Activated naive CD4-positive, alpha-beta T cell treated with anti-CD3 and anti-CD28 coated beads, Interleukin-2, amount 50 U/mL, for 16 hours (primary cell): ENCODE results near the gene ALDH1L2.
A peak's percentile ranks its signal among the peaks of the same experiment; 100 is the strongest.

ENCODE experiments used
- DNase-seq: peaks from one replicate; pipeline ENCODE4 v3.0.0-alpha.2; 2020

ALDH1L2 gene

DNA sequence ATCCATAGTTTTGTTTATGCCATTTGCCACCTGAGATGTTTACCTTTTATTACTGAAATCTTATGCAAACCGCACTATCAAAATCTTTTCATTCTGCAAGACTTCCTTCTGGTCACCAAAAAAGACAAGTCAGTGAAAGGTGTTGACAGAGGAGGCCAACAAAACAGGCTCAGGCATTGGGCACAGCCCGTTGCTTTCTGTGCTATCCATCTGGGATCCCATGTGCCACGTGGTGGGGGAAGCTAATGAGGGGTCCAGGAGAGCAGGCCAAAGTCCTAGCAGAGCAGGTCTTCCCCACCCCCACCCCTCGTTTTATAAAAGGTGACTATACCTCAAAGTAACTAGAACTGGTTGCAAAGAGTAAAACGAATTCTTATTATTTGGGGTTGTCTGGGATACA lies 1.2 kb downstream of the ALDH1L2 start:
- DNase-seq = no peak

DNA sequence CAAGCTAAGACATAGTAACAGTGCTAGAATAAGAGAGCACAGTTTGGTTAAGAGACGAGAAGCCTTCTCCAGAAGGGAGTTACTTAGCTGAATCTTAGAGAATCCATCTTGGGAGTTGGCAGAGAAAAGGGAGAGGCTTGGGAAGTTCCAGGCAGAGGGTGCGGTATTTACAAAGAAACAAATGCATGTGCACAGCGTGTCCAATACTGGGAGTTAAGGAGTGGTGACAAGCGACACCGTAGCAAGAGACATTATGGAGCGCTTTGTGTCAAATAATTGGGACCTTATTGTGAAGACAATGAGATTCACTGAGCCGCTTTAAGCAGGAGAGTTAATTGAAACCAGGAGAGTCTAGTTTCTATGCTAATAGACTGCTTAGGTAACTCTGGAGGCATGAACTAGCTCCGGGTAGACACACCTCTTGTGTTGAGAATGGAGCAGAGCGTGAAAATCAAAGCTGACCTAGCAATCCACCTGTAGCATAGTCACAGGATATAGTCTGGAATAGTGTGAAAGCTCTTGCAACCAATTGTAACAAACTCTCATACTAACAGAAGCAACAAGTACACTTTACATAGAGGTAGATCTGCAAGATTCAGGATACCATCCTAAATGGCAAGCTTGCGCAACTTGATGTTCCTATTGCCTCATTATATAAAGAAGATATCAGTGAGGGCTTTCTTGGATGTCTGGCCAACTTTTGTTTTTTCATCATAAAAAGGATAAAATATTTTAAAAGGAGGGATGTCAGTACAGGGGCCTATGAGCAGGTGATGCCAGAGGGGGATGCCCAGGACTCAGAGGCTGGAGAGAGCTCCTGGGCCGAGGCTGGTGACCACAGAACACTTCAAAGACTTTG lies 5.3 kb downstream of the ALDH1L2 start:
- DNase-seq = no peak

DNA sequence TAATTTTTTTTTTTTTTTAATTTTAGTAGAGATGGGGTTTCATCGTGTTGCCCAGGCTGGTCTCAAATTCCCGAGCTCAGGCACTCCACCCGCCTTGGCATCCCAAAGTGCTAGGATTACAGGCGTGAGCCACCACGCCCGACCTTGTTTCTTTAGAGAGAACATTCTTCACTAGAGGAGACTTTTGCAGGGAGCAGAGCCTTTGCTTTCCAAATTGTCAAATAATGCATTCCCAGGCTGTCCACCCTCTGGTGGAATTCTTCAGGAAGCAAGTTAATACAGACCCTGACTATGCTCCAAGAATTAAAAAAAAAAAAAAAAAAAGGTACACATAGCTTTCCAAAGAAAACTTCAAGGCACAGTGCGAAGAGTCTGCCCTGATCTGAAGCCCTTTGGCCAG lies 6.8 kb downstream of the ALDH1L2 start:
- DNase-seq = no peak

DNA sequence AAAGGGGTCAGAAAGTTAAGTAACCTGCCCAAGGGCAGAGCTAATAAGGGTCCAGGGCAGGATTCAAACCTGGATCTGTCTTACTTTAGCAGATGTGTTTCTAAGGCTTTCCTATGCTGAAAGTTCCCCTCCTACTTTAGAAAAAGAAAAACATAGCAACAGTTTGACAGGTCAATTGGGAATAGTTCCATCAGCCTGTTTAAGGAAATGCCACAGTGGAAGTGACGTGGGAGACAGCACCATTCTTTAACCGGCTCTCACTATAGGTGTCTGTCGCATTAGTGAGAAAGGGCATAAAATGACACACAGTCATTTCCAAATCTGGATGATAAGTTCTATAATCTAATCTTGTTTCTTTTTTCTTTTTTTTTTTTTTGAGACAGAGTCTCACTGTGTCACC lies 7.3 kb downstream of the ALDH1L2 start:
- no peak for DNase-seq

DNA sequence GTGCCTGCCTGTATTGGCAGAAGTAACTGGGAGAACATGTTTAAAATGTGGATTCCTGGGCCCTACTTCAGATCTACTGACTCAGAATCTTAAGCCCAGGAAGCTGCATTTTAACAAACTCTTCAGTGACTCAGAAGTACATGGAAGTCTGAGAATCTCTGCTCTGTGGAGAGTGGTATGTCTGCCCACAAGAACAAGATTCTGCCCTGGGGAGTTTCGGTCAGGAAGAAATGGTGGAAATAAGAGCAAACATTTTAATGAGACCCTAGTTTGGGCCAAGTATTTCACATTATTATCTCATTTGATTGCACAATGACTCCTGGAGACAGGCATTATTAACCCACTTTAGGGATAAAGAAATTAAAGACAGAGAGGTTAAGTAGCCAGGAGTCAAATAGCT lies 8.2 kb downstream of the ALDH1L2 start:
- no peak for DNase-seq

DNA sequence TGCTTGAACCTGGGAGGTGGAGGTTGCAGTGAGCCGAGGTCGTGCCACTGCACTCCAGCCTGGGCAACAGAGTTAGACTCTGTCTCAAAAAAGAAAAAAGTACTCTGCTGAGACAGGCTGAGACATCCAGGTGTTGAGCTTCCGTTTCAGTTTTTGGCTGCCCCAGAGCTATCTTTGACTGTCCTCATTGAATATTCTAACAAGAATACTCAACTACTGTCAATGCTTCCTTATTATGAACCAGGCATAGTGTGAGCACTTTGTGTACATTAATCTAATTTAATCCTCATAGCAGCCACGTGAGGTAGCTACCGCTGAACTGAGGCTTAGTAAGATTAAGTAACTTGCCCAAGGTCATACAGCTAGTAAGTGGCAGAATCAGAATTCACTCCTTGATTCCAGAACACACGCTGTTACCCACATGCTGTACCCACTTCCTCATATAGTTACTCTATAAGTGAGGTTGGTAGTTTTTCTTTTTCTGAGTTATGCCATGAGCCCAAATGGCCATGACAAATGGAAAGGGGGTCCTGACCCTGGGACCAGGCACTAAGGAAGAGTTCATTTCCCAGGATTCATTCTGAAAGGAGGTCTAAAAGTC lies 11.3 kb downstream of the ALDH1L2 start:
- no peak for DNase-seq

DNA sequence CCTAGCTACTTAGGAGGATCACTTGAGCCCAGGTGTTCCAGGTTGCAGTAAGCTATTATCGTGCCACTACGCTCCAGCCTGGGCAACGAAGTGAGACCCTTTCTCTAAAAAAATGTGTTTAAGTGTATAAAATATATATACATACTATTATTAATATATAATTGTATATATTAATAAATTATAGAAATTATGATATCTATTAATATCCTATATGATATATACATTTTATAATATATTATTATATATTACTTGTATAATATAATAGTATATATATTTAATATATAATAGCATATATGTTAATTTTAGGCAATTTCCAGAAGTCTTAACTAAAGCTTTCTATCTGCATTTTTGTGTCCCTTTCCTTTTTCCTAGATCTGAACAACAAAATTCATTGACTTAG lies 12.3 kb downstream of the ALDH1L2 start:
- no peak for DNase-seq

DNA sequence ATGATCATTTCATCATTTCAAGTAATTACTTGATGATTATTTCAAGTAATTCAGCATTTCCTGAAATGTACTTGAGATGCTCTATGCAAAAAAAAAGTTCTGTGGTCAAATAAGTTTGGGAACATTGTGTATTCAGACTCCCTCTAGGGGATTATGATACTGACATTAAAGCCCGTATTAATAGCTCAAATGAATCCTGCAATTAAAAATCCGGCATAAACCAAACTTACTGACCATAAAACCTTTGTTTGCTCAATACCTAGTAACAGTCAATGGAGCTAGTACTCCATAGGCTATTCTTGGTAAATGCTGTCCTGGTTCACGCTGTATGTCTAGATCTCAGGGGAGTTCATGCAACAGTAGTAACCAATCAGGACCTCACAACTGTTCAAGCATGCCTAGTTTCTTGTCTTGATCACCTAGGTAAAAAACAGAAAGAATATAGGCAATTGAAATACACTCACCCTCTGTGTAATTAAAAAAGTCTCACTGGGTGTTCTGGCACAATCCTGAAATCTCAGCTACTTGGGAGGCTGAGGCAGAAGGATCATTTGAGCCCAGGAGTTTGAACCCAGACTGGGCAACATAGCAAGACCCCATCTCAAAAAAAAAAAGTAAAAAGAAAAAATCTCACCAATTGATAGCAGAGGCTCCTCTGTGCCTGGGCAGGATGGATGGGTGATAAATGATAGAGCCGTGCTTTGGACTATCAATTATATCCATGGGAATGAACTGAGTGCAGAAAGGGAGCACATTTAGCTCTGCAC lies 14.1 kb downstream of the ALDH1L2 start:
- no peak for DNase-seq

DNA sequence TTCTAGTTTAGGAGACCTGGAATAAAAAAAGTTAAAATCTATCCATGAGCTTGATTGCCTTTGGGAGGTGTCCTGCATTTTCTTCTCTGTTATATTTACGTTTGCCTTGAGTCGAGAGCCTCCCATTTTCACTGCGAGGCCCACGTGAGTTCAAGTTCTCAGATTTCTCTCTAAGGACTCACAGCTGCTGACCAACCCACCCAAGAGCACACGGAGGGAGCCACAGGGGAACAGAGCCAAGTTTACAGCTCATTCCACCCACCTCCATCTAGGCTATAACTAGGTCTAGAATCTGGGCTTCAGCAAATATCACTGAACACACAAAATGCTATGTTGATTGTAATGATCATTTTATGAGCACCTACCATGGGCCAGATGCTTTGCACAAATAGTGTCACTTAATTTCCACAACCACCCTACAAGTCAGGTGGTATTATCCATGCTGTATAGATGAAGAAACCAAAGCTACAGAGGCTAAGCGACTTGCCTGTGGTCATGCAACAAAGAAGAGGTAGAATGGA lies 16.7 kb downstream of the ALDH1L2 start:
- no peak for DNase-seq

DNA sequence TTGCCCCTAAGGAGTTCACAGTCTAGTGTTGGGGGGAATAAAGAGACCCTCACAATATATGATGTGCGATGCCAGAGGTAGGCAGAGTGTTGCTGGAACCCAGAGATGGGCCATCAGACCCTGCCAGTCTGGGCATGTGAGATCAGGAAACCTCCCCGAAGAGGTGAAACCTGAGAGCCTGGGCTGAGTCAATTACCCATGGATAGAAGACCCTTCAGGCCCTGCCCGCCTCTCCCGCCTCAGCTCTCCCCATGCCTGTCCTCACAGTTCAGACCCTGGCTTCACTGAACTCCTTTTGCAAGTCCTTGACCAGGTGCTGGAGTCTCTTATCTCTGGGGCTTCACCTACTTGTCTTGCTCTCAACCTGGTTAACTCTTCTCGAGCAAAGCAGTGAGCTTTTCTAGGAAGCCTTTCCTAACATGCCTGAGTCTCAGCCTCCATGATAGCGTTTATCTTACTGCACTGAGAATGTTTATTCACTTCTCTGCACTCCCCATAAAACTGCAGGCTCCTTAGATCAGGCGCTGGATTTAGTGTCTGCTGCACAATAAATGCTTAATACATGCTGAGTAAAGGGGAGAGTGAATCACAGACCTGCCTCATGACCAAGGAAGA lies 19.6 kb downstream of the ALDH1L2 start:
- no peak for DNase-seq

DNA sequence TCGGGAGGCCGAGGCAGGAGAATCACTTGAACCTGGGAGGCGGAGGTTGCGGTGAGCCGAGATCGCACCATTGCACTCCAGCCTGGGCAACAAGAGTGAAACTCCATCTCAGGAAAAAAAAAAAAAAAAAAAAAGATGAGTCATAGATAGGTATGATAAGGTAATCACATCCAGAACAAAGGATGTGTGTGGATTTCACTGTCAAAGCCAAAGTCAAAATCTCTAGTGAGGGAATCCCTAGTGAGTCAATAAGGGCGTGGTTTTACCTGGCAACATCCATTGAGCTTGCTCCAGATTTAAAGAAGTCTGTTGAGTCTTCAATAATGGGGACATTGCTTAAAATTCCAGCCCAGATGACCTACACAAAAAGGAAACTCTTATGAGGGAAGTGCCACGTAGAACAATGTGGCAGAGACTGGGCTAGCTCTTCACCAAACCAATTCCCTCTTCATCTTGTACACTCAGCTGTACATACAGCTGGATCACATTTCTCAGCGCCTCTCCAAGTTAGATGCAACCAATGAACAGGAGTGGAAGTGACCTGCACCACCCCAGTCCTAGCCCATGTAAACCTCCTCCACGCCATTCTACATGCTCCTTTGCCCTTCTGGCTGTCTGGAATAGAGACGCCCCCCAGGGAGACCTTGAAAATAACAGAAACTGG lies 23.4 kb downstream of the ALDH1L2 start:
- no peak for DNase-seq

DNA sequence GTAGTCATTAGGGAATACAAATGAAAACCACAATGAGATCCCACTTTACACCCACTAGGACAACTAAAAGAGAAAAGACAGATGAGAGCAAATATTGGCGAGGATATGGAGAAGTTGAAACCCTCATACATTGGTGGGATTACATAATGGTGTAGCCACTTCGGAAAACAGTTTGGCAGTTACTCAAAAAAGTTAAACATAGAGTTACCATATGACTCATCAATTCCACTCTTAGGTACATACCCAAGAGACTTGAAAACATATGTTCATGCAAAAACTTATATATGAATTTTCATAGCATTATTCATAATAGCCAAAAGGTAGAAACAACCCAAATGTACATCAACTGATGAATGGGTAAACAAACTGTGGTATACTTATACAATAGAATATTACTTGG lies 27.1 kb downstream of the ALDH1L2 start:
- DNase-seq = no peak

DNA sequence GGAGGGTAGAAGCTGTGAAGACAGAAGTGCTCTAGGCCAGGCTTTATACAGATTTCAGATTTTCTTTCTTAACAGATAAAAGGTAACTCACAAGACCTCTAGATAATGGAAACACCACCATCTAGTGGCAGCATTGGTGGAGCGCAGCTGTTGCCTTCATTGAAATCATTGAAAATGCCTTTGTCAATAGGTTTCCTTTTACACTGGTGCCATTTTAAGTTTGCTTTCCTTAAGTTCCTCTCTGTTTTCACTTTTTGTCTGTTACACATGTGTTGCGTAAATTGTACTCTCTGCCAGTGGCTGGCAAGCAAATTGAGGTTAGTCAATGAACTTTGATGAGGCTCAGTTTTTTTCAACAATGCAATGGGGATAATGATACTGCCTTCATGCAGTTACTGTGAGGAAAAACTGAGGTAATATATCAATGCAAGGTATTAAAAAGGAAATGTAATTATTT lies 31.1 kb downstream of the ALDH1L2 start:
- DNase-seq = peak; percentile 72

DNA sequence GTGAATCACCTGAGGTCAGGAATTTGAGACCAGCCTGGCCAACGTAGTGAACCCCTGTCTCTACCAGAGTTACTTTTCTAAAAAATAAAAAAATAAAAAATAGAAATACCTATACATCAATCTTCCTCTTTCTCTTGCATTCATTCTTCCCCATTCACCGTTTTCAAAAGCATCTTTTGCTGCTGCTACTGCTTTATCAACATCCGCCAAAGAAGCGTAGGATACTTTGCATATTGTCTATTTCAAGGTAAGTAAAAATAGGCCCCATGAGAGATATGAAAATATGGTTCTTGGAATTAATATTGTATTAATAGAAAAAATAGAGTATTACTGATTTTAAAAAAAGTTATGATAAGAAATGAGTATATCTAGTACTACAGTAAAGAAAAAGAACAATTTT lies 32.3 kb downstream of the ALDH1L2 start:
- DNase-seq = no peak

DNA sequence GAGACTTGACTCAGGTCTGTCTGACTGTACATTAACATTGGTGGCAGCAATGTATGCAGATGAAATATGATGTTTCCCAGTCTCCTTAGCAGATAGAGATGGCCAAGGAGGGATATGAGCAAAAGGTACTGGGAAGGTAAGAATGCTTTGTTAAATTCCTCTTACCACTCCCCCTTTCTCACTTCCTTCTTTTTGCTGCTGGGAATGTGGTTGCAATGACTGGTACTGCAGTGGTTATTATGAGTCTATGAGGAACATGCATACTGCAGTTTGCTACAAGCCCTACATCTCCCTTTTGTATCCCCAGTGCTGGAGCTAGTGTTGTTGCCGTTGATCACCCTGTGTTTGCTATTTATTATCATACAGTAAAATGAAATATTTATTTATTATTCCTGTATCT lies 35.9 kb downstream of the ALDH1L2 start:
- no peak for DNase-seq

DNA sequence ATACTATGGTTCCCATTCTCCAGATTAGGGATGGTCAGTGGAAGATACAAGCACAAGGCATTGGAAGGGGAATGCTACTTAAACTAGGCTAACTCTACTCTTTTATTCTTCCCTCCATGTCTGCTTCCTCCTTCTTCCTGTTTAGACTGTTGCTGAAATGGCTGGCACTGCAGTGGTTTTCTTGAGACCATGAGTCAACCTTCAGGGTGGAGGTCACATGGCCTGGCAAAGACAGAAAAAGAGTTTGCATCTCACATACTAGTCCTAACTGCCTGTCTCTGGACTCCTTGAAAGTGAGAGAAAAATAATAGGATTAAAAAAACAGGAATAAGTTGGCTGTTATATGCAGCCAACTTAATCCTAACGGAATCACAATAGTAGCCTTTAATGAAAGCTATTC lies 37.0 kb downstream of the ALDH1L2 start:
- no peak for DNase-seq

DNA sequence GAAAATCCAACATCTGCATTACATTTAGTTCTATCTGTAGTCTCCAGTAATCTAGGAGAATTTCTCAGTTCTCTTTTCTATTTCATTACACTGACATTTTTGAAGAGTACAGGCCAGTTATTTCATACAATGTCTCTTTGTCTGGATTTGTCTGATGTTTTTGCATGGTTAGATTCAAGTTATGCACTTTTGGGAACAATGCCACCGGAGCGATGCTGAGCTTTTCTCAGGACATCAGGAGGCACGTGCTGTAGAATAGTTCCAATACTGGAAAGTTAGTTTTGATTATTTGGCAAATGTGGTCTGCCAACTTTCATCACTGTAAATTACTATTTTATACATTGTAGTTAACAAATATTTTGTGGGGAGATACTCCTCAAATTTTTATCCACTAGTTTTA lies 43.1 kb downstream of the ALDH1L2 start:
- no peak for DNase-seq

DNA sequence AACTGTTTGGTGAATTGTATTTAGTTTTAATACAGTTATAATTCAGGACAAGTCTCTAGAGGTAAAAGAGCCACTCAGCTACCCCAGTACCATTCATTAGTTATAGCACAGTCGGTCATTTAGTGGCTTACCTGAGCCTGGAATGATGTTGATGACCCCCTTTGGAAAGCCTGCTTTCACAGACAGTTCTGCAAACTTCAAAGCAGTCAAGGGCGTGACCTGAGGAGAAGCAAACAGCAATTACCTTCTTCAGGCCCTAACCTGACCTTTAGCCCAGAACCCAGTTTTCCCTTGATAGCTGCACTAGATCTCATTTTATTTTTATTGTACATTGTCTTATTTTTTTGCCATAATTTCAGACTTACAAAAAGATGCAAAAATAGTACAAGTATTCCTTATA lies 43.8 kb downstream of the ALDH1L2 start:
- no peak for DNase-seq

DNA sequence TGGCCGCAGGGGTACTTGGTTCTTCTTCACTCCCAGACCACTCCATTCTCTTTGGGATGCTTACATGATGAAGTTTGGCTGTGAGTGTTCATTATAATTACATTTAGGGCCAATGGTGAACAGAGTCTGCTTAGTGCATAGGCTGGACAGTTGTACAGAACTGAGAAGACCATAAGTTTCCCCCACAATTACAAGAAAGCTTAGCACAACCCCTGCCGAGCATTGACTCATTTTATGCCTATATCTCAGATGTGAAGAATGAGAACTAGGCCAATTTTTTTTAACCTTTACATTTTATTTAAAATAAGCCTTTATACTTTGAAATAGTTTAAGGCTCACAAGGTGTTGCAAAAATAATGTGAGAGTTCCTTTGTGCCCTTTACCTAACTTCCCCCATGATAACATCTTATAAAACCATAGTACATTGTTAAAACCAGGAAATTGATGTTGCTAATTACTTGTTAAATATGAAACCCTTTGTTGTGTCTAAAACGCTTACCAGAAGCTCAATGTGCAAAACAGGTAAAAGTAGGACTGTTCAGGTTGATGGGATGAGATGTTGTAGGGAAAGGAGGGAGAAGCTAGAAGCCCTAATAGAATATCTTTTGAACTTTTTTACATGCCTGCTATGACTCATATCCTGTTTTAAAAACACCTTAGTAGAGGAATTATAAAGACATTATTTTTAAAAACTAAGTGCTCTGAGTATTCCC lies 47.2 kb downstream of the ALDH1L2 start:
- no peak for DNase-seq

DNA sequence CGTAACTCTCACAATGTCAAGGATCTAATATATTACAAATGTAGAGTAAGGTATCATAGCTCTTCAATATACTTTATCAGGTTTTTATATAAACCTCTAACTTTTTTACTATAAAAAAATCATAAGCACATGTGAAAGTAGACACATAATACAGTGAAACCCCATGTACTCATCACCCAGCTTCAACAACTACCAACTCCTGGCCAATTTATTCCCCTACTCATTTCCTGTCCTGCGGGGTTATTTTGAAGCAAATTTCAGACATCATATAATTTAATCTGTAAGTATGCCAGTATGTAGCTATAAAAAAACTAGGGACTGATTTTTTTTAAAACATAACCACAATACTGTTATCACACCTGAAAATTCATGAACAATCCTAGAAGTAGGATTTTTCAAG lies 50.4 kb downstream of the ALDH1L2 start:
- no peak for DNase-seq

DNA sequence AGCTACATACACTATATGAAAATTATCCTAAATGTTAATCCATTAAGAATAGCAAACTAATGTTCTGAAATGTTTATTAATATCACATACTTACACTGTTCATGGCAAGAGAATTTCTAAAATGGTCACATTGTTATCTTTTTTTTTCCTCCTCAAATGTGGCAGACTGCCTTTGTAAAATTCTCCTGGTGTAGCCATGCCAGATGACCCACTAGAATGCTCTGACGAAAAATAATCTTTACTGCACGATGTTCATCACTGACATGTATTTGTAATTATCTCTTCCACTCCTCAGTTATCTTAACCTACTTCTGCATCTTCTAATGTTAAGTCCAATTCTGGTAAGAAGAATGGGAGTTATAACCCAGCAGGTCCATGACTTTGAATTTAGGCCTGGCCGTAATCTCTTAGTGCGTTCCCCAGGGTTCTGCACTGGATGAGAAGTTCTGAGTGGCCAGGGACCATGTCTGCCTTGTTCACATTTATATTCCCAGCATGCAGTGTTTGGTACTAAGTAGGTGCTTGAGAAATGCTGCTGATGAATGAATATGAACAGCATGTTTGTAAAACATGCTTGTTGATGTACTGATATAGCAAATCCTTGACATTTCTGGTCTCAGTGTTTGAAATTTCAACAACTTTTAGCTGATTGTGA lies 51.4 kb downstream of the ALDH1L2 start:
- no peak for DNase-seq
